ENCODE measurements around the gene PHF12.

GRCh38 chr17:28978356-28978964, 27.1 kb upstream of the PHF12 start:
- TF ChIP-seq EP300 (IDR thresholded peaks at IDR 0.05), result no peak
- no peak for TF ChIP-seq CTCF (IDR thresholded peaks at IDR 0.05)
